NCI-H446 treated with DMSO at 0.1 percent for 48 hours (cell line): ENCODE measurements around the gene GPR149.
"Not testable (repeated sequence)": the region's sequence is repeated elsewhere in the genome, so short reads cannot be mapped to it uniquely, and the experiment has no call there.

Experiments
- DNase-seq: peaks from one replicate; lab custom pipeline; 2025; lab: John Stamatoyannopoulos, UW

GPR149 gene

GRCh38 chr3:154430014-154430413 lies at the start of gene GPR149:
GPR149 (minus strand) TSS chr3:154430190; CDS start chr3:154429615, 575 bp downstream.
- DNase-seq: no peak

GRCh38 chr3:154473769-154474168 lies 43.8 kb upstream of the GPR149 start:
- DNase-seq: no peak

- DNase-seq: no peak
Observed at GRCh38 chr3:154469585-154469984, 39.6 kb upstream of the GPR149 start.

- DNase-seq: no peak
Observed at GRCh38 chr3:154464440-154465190, 34.6 kb upstream of the GPR149 start.

GRCh38 chr3:154458560-154458959 lies 28.6 kb upstream of the GPR149 start:
- no peak for DNase-seq

- not testable (repeated sequence) for DNase-seq
Observed at GRCh38 chr3:154439081-154439480, 9.1 kb upstream of the GPR149 start.

- DNase-seq: no peak
Observed at GRCh38 chr3:154431043-154431442, 1.1 kb upstream of the GPR149 start.

- DNase-seq: no peak
Observed at GRCh38 chr3:154428286-154429206, 1.4 kb downstream of the GPR149 start.

- no peak for DNase-seq
Observed at GRCh38 chr3:154427685-154428285, 2.2 kb downstream of the GPR149 start.

GRCh38 chr3:154422694-154423093 lies 7.3 kb downstream of the GPR149 start:
- DNase-seq: no peak

GRCh38 chr3:154421083-154421482 lies 8.9 kb downstream of the GPR149 start:
- no peak for DNase-seq

GRCh38 chr3:154398084-154398967 lies 31.7 kb downstream of the GPR149 start:
- DNase-seq: no peak

GRCh38 chr3:154389861-154390260 lies 40.1 kb downstream of the GPR149 start:
- DNase-seq: no peak

GRCh38 chr3:154384479-154384878 lies 45.5 kb downstream of the GPR149 start:
- DNase-seq: no peak

GRCh38 chr3:154378311-154378710 lies 51.7 kb downstream of the GPR149 start:
- DNase-seq: no peak

- DNase-seq: no peak
Observed at GRCh38 chr3:154367221-154367620, 62.8 kb downstream of the GPR149 start.

GRCh38 chr3:154364849-154365248 lies 65.1 kb downstream of the GPR149 start:
- DNase-seq: no peak

- no peak for DNase-seq
Observed at GRCh38 chr3:154361099-154361498, 68.9 kb downstream of the GPR149 start.

- DNase-seq: no peak
Observed at GRCh38 chr3:154356009-154356408, 74.0 kb downstream of the GPR149 start.

GRCh38 chr3:154349223-154349622 lies 80.8 kb downstream of the GPR149 start:
- DNase-seq: no peak

- no peak for DNase-seq
Observed at GRCh38 chr3:154345422-154346122, 84.4 kb downstream of the GPR149 start.
